ENCODE measurements around the gene DCC.

DNA sequence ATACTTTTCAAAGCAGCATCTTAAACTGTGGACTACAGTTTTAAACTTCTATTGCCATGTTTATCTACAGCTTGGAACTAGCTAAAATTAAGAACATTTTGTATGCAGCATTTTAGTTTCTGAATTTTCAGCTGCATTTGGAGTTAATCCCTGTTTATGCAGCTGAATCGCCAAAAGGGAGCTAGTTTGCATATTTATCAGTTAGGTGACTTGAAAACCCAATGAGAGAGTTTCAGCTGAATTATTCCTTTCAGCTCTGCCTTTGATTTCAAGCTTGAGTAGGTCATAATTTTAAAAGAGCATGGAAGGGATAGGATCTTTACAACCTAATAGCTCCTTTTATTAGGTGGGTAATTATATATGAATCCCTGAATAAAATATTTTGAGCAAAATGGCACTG is 1191.9 kb downstream of the DCC start:
- TF ChIP-seq, protein P1, sequence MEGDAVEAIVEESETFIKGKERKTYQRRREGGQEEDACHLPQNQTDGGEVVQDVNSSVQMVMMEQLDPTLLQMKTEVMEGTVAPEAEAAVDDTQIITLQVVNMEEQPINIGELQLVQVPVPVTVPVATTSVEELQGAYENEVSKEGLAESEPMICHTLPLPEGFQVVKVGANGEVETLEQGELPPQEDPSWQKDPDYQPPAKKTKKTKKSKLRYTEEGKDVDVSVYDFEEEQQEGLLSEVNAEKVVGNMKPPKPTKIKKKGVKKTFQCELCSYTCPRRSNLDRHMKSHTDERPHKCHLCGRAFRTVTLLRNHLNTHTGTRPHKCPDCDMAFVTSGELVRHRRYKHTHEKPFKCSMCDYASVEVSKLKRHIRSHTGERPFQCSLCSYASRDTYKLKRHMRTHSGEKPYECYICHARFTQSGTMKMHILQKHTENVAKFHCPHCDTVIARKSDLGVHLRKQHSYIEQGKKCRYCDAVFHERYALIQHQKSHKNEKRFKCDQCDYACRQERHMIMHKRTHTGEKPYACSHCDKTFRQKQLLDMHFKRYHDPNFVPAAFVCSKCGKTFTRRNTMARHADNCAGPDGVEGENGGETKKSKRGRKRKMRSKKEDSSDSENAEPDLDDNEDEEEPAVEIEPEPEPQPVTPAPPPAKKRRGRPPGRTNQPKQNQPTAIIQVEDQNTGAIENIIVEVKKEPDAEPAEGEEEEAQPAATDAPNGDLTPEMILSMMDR (IDR thresholded peaks at IDR 0.05): no peak
- TF ChIP-seq, protein P2, sequence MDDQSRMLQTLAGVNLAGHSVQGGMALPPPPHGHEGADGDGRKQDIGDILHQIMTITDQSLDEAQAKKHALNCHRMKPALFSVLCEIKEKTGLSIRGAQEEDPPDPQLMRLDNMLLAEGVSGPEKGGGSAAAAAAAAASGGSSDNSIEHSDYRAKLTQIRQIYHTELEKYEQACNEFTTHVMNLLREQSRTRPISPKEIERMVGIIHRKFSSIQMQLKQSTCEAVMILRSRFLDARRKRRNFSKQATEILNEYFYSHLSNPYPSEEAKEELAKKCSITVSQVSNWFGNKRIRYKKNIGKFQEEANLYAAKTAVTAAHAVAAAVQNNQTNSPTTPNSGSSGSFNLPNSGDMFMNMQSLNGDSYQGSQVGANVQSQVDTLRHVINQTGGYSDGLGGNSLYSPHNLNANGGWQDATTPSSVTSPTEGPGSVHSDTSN (IDR thresholded peaks at IDR 0.05): no peak
- TF ChIP-seq ESRRA (IDR thresholded peaks at IDR 0.05; ENCODE audit: borderline replicate concordance, low read length) (no peak), BHLHE40 (IDR thresholded peaks at IDR 0.05; ENCODE audit: low read depth, low read length) (no peak), RFX5 (IDR thresholded peaks at IDR 0.05) (no peak), CBX2 (IDR thresholded peaks at IDR 0.05; ENCODE audit: borderline replicate concordance, low read depth) (no peak)
- TF ChIP-seq, protein P3, sequence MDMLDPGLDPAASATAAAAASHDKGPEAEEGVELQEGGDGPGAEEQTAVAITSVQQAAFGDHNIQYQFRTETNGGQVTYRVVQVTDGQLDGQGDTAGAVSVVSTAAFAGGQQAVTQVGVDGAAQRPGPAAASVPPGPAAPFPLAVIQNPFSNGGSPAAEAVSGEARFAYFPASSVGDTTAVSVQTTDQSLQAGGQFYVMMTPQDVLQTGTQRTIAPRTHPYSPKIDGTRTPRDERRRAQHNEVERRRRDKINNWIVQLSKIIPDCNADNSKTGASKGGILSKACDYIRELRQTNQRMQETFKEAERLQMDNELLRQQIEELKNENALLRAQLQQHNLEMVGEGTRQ (IDR thresholded peaks at IDR 0.05): no peak
- TF ChIP-seq, protein P4, sequence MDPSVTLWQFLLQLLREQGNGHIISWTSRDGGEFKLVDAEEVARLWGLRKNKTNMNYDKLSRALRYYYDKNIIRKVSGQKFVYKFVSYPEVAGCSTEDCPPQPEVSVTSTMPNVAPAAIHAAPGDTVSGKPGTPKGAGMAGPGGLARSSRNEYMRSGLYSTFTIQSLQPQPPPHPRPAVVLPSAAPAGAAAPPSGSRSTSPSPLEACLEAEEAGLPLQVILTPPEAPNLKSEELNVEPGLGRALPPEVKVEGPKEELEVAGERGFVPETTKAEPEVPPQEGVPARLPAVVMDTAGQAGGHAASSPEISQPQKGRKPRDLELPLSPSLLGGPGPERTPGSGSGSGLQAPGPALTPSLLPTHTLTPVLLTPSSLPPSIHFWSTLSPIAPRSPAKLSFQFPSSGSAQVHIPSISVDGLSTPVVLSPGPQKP (IDR thresholded peaks at IDR 0.05; ENCODE audit: low read depth, low read length): no peak

Data from A549 (cell line).